Ramos (cell line): ENCODE measurements around the gene PDLIM3.

Source experiments
- in situ Hi-C: fragments of 300-500 bp; cut with MboI; formaldehyde crosslinking; loops from one replicate; pipeline ENCODE4 v1.14.3; 2022; ENCODE audit warnings: low sequenced_read_pairs; ENCODE audit not compliant: unreplicated experiment

The PDLIM3 gene, protein sequence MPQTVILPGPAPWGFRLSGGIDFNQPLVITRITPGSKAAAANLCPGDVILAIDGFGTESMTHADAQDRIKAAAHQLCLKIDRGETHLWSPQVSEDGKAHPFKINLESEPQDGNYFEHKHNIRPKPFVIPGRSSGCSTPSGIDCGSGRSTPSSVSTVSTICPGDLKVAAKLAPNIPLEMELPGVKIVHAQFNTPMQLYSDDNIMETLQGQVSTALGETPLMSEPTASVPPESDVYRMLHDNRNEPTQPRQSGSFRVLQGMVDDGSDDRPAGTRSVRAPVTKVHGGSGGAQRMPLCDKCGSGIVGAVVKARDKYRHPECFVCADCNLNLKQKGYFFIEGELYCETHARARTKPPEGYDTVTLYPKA

DNA sequence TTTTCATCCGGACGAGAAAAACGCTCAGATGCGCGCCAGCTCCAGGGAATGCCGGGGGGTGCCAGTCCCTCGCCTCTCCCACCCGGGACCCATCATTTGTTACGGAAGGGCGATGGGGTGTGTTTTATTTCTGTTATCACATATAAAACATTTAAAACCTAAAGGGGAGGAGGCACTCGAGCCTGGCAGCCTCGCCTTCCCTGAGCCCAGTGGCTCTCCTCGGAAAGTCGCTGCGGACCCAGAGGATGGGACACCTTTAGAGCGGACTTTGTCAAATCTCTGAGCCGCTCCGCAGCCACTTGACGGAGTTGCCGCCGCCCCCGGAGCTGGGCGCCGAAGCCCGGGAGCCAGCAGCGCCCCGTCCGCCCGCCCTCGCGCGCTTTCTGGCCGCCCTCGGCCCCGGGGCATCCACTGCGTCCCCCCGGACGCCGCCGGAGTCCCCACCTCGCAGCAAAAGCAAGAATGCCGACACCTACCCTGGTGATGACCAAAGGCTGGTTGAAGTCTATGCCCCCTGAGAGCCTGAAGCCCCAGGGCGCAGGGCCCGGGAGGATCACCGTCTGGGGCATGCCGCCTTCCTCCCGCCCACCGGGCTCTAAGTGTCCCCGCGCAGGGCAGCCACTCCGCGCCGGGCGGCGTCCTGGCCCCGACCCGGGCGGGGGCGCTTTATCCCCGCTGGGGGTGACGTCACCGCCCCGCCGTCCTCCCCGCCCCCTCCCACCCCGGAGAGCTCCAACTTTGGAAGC, at the start of gene PDLIM3:
Gene PDLIM3, minus strand, starts transcription at position 642 of the 746 bp plus-strand sequence. Its CDS starts 73 bp downstream, at position 569.
- in situ Hi-C loops, result no loop called here

DNA sequence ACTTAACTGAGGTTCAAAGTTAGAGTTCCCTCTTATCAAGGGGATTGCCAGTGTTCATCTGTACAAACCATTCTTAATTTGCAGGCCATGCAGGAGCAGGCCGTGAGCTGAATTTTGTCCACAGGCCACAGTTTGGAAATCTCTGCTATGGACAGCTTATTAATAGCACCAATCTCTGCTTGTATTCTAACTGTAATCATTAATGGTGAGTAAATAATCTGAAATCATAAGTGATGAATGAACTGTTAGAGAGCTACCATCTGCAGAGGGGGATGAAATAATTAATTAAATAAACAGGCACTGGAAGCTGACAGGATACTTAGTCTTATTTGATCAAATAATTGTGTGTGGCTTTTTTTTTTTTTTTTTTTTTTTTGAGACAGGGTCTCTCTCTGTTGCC, 48.5 kb upstream of the PDLIM3 start:
- in situ Hi-C loops, result loop anchor here (10.0 kb wide), 1 partner anchor 379 kb away; the partner anchor contains the start of genes CFAP97 and SNX25

GRCh38 chr4:185582651-185583400, 47.5 kb upstream of the PDLIM3 start:
- in situ Hi-C loops, result loop anchor here (10.0 kb wide), 1 partner anchor 378 kb away; the partner anchor contains the start of genes CFAP97 and SNX25

DNA sequence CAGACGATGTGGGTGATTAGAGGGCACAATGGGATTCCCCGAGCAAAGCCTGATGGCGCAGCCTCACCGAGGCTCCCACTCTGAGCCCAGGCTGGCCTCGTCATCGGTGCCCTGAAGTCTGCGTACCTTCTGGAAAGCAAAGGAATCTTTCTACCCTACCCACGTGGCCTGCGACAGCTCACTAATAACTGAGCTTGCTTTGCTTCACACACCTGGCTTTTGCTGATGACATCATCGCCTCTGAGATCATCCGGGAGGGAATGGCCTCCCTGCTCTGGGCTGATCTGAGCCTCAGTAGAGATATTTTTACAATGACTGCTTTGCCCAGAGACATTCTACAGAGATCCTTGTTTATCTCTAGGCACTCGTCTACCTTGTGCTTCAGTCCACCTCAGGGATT, 45.4 kb upstream of the PDLIM3 start:
- in situ Hi-C loops, result loop anchor here (10.0 kb wide), 1 partner anchor 376 kb away; the partner anchor contains the start of genes CFAP97 and SNX25

GRCh38 chr4:185578284-185578683, 43.0 kb upstream of the PDLIM3 start:
- in situ Hi-C loops, result no loop called here

GRCh38 chr4:185576962-185577950, 41.9 kb upstream of the PDLIM3 start:
- in situ Hi-C loops, result no loop called here

DNA sequence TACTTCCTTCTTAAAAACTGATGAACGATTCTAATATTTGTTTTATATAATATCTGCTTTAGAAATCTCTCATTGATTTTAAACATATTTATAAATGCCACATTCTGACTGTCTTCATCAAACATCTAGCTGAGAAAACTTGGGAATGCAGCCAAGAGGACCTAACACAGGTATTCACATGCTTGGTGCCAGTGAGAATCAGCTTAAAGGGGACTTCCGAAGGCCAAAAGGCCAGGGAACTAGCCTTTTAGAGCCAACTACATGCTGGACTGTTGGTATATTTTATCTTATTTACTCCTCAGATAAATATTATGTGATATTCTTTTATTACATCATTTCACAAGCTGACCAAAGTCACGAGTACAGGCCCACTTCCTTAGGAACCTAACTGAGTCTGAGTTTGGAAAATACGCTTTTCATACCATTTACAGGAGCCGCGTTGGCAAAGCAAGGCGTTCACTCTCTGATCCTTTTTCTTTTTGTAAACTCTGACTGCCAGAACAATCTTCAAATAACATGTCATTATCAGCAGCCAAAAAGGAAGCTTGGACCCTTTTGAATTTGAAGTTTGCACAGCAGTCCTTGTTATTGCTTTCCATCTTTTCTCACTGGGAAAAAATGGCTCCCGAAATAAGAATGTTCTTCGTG, 41.1 kb upstream of the PDLIM3 start:
- in situ Hi-C loops, result no loop called here

GRCh38 chr4:185573651-185574199, 38.4 kb upstream of the PDLIM3 start:
- in situ Hi-C loops, result no loop called here

DNA sequence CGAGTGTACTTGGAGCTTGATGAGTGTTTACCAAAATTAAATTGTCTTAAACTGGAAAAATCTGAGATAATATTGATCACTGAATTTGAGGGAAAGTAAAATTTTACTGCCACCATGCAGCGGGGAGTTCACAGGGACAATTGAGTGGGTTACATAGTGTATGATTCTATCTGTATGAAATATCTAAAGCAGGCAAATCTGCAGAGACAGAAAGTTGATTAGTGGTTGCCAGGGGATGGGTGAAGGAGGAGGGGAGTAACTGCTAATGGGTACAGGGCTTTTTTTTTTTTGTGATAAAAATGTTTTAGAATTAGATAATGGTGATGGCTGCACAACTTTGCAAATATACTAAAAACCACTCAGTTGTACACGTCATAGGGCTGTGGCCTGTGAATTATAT, 35.4 kb upstream of the PDLIM3 start:
- in situ Hi-C loops, result no loop called here

GRCh38 chr4:185567381-185568376, 32.4 kb upstream of the PDLIM3 start:
- in situ Hi-C loops, result no loop called here

- in situ Hi-C loops, result no loop called here
Observed at GRCh38 chr4:185566972-185567371, 31.7 kb upstream of the PDLIM3 start.

DNA sequence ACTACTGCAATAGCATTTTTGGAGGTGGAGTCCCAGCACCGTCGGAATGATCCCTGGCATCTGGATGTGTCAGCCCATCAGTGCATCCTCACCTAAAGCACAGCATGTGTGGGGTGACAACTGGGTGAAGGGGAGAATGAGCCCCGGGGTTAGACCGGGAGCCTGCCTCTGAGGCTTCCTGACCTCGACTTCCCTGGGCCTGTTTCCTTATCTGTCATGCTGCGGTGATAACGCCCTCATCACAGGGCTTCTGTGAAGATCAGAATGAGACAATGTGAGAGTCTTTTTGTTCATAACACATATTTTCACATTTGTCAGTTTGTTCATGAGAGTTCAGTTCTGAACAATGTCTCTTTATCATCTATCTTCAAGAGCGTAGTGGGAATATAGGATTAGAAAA, 31.1 kb upstream of the PDLIM3 start:
- in situ Hi-C loops, result no loop called here

GRCh38 chr4:185565696-185566095, 30.4 kb upstream of the PDLIM3 start:
- in situ Hi-C loops, result no loop called here

- in situ Hi-C loops, result no loop called here
Observed at GRCh38 chr4:185564349-185564748, 29.0 kb upstream of the PDLIM3 start.

DNA sequence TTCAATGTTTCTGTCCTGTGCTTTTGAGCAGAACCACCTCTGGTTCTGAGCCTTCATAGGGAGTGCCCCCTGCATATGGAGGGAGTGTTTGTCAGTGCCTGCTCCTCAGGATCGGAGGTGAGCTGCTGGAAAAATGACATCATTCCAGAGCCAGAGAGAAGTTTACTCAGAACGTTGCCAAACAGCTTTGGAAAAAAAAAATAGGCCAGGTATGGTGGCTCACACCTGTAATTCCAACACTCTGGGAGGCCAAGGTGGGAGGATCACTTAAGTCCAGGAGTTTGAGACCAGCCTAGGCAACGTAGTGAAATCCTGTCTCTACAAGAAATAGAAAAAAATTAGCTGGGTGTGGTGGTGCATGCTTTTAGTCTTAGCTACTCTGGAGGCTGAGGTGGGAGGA, 27.2 kb upstream of the PDLIM3 start:
- in situ Hi-C loops, result no loop called here

GRCh38 chr4:185560316-185560715, 25.0 kb upstream of the PDLIM3 start:
- in situ Hi-C loops, result no loop called here

GRCh38 chr4:185559915-185560281, 24.6 kb upstream of the PDLIM3 start:
- in situ Hi-C loops, result no loop called here
